ENCODE data around the gene PTX4. TPM values are rescaled to one million over a fixed set of nuclear protein-coding genes. Genes with fewer than 3 reads are reported as not detected.

The PTX4 gene
- total RNA-seq, 1 donor from 2014 or later, result not detected

DNA sequence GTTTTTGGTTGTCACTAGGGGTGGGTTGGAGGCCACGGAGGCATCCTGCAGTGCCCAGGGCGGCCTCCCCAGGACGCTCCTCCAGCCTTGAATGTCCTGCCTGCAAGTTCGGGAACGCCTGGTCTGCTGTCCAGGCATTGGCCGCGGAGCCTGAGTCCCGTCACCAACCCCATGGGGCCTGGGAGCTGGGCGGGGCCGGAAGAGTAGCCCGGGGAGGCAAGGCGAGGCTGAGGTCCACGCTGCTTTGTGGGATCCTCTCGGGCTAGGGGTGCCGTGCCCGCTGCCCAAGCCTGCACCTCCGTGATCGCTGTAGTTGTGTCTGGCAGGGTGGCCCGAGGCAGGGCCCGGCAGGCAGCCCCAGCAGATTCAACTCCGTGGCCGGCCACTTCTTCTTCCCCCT, 17.2 kb upstream of the PTX4 start:
- no peaks in the 10 kb centered on the region for H3K27me3 ChIP-seq (ENCODE audit: low read depth)
- intact Hi-C loops (cut with micrococcal nuclease), result no loop called here
- TF ChIP-seq CTCF (IDR thresholded peaks at IDR 0.05; ENCODE audit: borderline replicate concordance), result no peak
- H3K9me3 ChIP-seq (replicated peaks), result no peaks in the 10 kb centered on the region
- DNase-seq, result no peak
- no peak overlapping the region for H3K27ac ChIP-seq (replicated peaks)
- no peak overlapping the region for H3K4me3 ChIP-seq
- H3K36me3 ChIP-seq, result peaks cover 48% of the 10 kb centered on the region
- H3K4me1 ChIP-seq, result peaks cover 27% of the 10 kb centered on the region

DNA sequence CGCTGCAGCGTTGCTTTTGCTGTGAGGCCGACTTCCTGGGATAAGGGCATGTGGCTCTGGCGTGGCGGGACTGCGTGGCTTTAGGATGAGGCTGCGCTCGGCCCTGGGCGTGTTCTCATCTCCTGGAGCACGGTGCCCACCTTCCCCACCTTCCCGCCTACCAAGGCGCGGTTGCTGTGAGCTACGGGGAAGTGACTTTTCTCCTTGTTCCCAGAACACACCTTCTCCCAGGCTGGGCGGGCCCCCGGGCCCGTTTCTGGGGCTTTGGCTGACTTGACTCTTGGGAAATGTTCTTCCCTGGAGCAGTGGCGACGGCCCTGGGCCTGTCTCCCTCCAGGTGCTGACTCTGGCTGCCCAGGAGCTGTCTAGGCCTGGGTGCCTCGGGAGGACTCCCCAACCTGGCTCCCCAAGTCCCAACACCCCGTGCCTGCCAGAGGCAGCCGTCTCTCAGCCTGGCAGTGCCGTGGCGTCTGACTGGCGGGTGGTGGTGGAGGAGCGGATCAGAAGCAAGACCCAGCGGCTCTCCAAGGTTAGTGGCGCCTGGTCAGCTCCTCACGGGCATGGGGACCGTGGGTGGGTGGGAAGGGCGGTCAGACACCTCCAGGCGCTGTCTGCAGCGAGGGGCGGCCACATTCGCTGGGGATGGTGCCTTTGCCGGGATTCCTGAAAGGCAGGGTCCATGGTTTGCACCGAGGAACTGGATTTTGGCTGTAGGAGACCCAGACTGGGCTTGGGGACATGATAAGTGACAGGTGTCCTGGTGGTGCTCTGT, 16.5 kb upstream of the PTX4 start:
- no peak overlapping the region for H3K27ac ChIP-seq (replicated peaks)
- H3K27me3 ChIP-seq (ENCODE audit: low read depth), result no peaks in the 10 kb centered on the region
- DNase-seq, result no peak
- H3K4me3 ChIP-seq, result no peak overlapping the region
- peaks cover 55% of the 10 kb centered on the region for H3K36me3 ChIP-seq
- TF ChIP-seq CTCF (IDR thresholded peaks at IDR 0.05; ENCODE audit: borderline replicate concordance), result no peak
- intact Hi-C loops (cut with micrococcal nuclease), result no loop called here
- no peaks in the 10 kb centered on the region for H3K9me3 ChIP-seq (replicated peaks)
- H3K4me1 ChIP-seq, result peaks cover 21% of the 10 kb centered on the region

GRCh38 chr16:1503110-1503955, 14.6 kb upstream of the PTX4 start:
- H3K27me3 ChIP-seq (ENCODE audit: low read depth), result no peaks in the 10 kb centered on the region
- no peak for TF ChIP-seq CTCF (IDR thresholded peaks at IDR 0.05; ENCODE audit: borderline replicate concordance)
- no peaks in the 10 kb centered on the region for H3K9me3 ChIP-seq (replicated peaks)
- H3K27ac ChIP-seq (replicated peaks), result no peak overlapping the region
- H3K4me1 ChIP-seq, result peaks cover 2% of the 10 kb centered on the region
- H3K36me3 ChIP-seq, result peaks cover 73% of the 10 kb centered on the region
- no peak for DNase-seq
- H3K4me3 ChIP-seq, result no peak overlapping the region
- intact Hi-C loops (cut with micrococcal nuclease), result no loop called here

DNA sequence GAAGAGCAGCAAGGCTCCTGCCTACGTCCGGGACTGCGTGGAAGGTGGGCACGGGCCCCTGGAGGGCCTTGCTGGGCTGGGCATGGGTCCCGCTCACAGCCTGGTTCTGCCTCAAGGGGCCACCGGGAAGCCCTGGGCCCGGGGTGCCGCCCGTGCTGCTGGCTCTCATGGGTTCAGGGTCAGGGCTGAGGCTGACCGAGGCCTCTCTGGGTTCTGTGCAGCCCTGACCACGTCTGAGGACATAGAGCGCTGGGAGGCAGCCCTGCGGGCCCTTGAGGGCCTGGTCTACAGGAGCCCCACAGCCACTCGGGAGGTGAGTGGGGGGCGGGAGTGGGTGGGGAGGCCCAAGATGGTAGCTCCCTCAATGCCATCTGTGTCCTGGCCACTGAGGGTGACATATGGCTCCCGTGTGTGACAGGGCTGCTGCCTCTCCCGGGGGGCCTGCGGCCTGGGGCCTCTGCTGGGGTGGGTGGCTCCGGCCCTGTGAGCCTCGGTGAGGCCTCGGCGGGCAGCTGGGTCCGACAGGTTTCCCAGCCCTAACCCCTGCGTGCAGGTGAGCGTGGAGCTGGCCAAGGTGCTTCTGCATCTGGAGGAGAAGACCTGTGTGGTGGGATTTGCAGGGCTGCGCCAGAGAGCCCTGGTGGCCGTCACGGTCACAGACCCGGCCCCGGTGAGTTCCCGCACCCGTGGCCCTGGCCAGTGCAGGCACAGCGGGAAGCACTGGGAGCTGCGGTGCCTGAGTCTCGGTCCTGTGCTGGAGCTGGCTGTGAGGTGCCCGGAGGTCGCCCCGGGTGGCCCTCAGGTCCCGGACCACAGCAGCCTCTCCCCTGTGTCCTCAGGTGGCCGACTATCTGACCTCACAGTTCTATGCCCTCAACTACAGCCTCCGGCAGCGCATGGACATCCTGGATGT, 13.6 kb upstream of the PTX4 start:
- Histone ChIP-seq H3K4me3 (no peak overlapping the region), H3K27ac (replicated peaks) (no peak overlapping the region), H3K36me3 (peaks cover 81% of the 10 kb centered on the region), H3K27me3 (ENCODE audit: low read depth) (no peaks in the 10 kb centered on the region), H3K4me1 (no peaks in the 10 kb centered on the region), H3K9me3 (replicated peaks) (no peaks in the 10 kb centered on the region)
- intact Hi-C loops (cut with micrococcal nuclease), result no loop called here
- TF ChIP-seq CTCF (IDR thresholded peaks at IDR 0.05; ENCODE audit: borderline replicate concordance), result no peak
- DNase-seq, result no peak

DNA sequence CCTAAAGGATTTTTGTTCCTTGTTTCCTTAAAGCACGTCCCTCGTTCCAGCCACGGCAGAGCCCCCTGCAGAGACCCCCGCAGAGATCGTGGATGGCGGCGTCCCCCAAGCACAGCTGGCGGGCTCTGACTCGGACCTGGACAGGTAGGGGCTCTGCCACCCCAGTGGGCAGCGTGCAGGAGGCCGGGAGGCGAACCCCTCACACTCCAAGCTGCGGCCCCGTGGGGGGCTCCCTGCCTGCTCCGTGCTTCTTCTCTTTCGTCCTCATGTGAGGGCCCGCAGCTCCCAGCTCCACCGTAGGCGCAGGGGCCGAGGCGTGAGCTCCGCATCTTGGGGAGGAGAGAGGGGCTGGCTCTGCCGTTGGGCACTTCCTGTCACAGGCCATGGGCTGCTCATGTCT, 12.9 kb upstream of the PTX4 start:
- intact Hi-C loops (cut with micrococcal nuclease), result no loop called here
- Histone ChIP-seq H3K9me3 (replicated peaks) (no peaks in the 10 kb centered on the region), H3K36me3 (peaks cover 81% of the 10 kb centered on the region), H3K4me3 (no peak overlapping the region), H3K27me3 (ENCODE audit: low read depth) (no peaks in the 10 kb centered on the region), H3K4me1 (no peaks in the 10 kb centered on the region), H3K27ac (replicated peaks) (no peak overlapping the region)
- TF ChIP-seq CTCF (IDR thresholded peaks at IDR 0.05; ENCODE audit: borderline replicate concordance), result no peak
- DNase-seq, result no peak

Measured in left ventricle myocardium inferior (tissue), 1 donor.